Hepatic stellate cell (primary cell): ENCODE data around the gene TYRO3.
"Not testable (repeated sequence)": the region's sequence is repeated elsewhere in the genome, so short reads cannot be mapped to it uniquely, and the experiment has no call there.

Experiments used
- DNase-seq: peaks from one replicate; pipeline ENCODE4 v3.0.0; 2011; ENCODE audit warnings: low spot score

The TYRO3 gene

GRCh38 chr15:41574158-41574557, 15.1 kb downstream of the TYRO3 start:
- DNase-seq = no peak

DNA sequence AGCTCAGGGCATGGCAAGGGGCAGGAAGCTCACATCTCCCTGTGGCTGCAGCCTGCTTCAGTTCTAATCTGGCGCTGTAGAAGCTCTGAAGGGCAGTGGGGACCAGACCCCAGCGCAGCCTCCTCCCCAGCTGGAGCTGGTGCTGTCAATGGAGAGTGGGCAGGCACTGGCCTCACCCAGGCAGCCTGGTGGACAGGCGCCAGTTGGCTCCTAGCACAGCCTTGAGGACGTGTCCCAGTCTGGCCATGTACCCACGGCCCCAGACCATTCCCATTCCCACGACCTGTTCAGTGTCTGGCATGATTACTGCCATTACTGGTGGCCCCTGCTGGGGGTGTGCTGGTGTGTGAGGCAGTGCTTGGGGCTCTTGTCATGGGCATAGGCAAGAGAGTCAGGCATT, 16.3 kb downstream of the TYRO3 start:
- no peak for DNase-seq

- DNase-seq = no peak
Observed at GRCh38 chr15:41577863-41578735, 19.1 kb downstream of the TYRO3 start.

DNA sequence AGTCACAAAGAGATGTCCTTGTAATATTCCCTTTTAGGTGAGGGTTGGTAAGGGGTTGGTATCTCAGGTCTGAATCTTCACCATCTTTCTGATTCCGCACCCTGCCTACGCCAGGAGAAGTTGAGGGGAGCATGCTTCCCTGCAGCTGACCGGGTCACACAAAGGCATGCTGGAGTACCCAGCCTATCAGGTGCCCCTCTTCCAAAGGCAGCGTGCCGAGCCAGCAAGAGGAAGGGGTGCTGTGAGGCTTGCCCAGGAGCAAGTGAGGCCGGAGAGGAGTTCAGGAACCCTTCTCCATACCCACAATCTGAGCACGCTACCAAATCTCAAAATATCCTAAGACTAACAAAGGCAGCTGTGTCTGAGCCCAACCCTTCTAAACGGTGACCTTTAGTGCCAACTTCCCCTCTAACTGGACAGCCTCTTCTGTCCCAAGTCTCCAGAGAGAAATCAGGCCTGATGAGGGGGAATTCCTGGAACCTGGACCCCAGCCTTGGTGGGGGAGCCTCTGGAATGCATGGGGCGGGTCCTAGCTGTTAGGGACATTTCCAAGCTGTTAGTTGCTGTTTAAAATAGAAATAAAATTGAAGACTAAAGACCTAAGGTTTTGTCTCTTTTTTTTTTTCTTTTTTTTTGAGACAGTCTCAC, 19.8 kb downstream of the TYRO3 start:
- DNase-seq = no peak

- DNase-seq = no peak
Observed at GRCh38 chr15:41581110-41581509, 22.1 kb downstream of the TYRO3 start.

- no peak for DNase-seq
Observed at GRCh38 chr15:41583795-41584194, 24.8 kb downstream of the TYRO3 start.

- DNase-seq = no peak
Observed at GRCh38 chr15:41584636-41585126, 25.7 kb downstream of the TYRO3 start.

GRCh38 chr15:41585127-41586047, 26.4 kb downstream of the TYRO3 start:
- DNase-seq = peak; percentile 59

- not testable (repeated sequence) for DNase-seq
Observed at GRCh38 chr15:41586531-41587282, 27.7 kb downstream of the TYRO3 start.

DNA sequence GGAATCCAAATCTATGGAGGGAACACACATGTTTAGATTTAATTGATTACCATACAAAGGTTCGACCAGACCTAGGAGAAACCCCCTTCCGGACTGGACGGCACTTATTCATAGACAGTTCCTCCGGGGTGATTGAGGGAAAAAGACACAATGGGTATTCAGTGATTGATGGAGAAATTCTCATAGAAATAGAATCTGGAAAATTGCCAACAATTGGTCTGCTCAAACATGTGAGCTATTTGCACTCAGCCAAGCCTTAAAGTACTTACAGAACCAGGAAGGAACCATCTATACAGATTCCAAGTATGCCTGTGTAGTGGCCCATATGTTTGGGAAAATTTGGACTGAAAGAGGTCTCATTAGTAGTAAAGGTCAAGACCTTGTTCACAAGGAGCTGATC, 30.0 kb downstream of the TYRO3 start:
- DNase-seq = not testable (repeated sequence)

GRCh38 chr15:41589571-41589970, 30.6 kb downstream of the TYRO3 start:
- DNase-seq = not testable (repeated sequence)

GRCh38 chr15:41591217-41591616, 32.2 kb downstream of the TYRO3 start:
- not testable (repeated sequence) for DNase-seq

DNA sequence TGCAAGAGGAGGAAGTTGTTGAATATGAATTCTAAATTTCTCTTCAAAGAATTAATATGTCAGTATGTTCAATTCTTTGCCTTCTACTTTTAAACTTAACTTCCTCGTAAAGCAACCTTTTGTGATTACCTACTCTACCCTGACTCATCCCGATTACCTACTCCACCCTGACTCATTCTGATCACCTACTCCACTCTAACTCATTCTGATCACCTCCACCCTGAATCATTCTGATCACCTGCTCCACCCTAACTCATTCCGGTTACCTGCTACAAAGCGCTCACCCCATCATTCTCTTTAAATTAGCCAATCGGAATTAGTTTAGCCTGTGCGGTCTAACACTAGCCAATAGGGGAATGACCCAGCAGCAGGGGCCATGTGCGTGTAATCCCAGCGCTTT, 33.7 kb downstream of the TYRO3 start:
- DNase-seq = not testable (repeated sequence)

DNA sequence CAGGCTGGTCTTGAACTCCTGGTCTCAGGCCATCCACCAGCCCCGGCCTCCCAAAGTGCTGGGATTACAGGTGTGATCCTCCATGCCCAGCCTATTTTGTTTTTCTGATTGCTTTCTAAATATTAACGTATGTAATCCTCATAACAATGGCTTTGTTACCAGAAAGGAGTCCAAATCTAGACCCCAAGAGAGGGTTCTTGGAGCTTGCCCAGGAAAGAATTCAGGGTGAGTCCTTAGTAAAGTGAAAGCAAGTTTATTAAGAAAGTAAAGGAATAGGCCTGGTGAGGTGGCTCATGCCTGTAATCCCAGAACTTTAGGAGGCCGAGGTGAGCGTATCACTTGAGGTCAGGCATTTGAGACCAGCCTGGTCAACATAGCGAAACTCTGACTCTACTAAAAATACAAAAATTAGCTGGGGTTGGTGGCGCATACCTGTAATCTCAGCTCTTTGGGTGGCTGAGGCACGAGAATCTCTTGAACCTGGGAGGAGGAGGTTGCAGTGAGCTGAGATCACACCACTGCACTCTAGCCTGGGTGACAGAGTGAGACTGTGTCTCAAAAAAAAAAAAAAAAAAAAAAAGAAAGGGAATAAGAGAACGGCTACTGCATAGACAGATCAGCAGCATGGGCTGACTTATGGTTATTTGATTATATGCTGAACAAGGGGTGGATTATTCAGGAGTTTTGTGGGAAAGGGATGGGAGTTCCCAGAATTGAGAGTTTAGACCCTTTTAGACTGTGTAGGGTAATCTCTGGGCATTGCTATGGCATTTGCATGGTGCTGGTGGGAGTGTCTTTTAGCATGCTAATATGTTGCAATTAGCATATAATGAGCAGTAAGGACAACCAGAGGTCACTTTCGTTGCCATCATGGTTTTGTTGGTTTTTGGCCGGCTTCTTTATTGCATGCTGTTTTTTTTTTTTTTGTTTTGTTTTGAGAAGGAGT, 36.1 kb downstream of the TYRO3 start:
- DNase-seq = no peak

GRCh38 chr15:41596972-41597371, 38.0 kb downstream of the TYRO3 start:
- DNase-seq = no peak

- DNase-seq = no peak
Observed at GRCh38 chr15:41597787-41598186, 38.8 kb downstream of the TYRO3 start.

DNA sequence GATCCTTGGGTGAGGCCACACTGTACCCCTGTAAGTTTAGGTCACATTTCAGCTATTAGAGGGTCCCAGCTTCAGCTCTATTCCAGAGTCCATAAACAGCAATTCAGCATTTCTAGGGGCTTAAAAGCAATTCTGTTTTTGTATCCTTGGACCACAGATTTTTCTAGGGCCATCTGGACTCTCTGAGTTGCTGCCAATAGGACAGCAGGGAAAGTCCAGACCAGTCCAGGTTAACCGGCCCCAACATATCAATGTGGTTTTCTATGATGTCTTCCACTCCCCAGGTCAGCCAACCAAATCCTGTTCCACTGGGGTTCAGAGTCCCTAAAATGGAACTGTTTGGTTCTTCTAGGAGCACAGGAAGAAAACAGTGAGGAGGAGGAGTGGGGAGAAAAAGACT, 40.0 kb downstream of the TYRO3 start:
- DNase-seq = no peak

GRCh38 chr15:41603411-41603935, 44.5 kb downstream of the TYRO3 start:
- no peak for DNase-seq

DNA sequence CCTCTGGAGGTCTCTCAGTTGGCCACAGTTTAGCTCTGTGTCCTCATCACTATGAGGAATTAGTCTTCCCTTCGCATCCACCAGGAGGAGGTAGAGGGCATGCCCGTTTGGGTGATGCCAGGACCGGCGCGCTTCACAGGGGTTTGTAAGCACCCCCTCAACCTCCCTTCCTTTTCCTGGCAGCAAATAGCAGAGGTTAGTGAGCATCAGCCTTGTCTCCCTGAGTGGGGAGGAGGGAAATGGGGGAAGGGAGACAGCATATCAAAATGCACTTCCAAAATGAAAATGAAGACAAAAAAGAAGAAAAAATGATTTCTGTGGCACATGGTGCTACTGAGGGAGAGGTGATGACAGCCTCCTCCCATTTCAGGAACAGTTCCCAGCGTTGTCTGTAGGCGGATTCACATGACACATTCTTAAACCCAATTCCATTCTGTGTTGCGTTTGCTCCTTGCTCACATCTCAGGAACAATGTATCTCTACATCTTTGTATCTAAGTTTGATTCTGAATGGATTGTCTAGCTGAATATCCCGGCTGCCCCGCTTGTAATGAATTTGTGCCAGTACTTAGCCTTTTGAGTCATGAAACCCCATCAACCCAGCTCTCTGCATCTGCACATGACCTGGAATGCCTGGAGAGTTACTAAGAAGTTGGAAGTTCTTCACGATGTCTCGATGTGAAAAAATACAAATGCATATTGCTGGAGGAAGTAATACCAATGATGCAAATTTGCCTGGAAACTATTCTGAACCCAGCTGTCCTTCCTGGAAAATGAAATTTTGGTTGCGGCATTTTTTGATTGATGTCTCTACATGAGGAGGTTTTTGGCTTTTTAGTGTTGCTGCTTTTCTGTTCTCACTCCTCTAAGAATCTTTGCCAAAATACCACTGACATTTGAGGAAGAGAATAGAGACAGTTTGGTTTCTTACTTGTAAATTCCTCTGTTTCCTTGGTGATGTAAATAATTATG, 45.2 kb downstream of the TYRO3 start:
- peak; percentile 71 for DNase-seq
